Uterus (tissue), 4 donors: ENCODE measurements around the gene PBX1. TPM values are rescaled to one million over a fixed set of nuclear protein-coding genes. Genes with fewer than 3 reads are reported as not detected.

Experiments used
- DNase-seq, 2 donors: peaks; one replicate each; pipeline ENCODE4 v3.0.0-alpha.2; 2019 to 2020
- H3K27ac ChIP-seq, 2 donors: fragments of 200-600 bp; sonication (generic); 1 replicate in 1 of 2; 2 replicates in 1 of 2; pipeline ENCODE4 v1.5.1; 2016 to 2018
- H3K27me3 ChIP-seq, 2 donors: fragments of 200-600 bp; sonication (generic); one replicate each; pipeline ENCODE4 v1.5.1; 2018 to 2019; ENCODE audit warnings: control low read depth in 1 of 2
- H3K36me3 ChIP-seq, 2 donors: fragments of 200-600 bp; sonication (generic); one replicate each; pipeline ENCODE4 v1.5.1; 2019; ENCODE audit warnings: control low read depth in 1 of 2
- H3K4me1 ChIP-seq, 2 donors: fragments of 200-600 bp; sonication (generic); one replicate each; pipeline ENCODE4 v1.5.1; 2018 to 2019; ENCODE audit warnings: control low read depth in 1 of 2
- H3K4me3 ChIP-seq, 2 donors: fragments of 200-600 bp; sonication (generic); 1 replicate in 1 of 2; 2 replicates in 1 of 2; pipeline ENCODE4 v1.5.1; 2018 to 2019; ENCODE audit warnings: mild to moderate bottlenecking in 1 of 2
- H3K9me3 ChIP-seq, 2 donors: fragments of 200-600 bp; sonication (generic); one replicate each; pipeline ENCODE4 v1.5.1; 2019; ENCODE audit warnings: control low read depth in 1 of 2
- POLR2A ChIP-seq, 2 donors: fragments of 450-650 bp; IDR thresholded peaks; one replicate each; pipeline ENCODE4 v1.6.1; 2016; ENCODE audit warnings: antibody characterized with exemption in 2 of 2, mild to moderate bottlenecking in 1 of 2, moderate library complexity in 1 of 2
- intact Hi-C: fragments of 100-400 bp; cut with DNase I; formaldehyde crosslinking; loops from one replicate; pipeline ENCODE4 v1.15.1; 2023; ENCODE audit warnings: low total_unique reads
- total RNA-seq, 4 donors: library from RNA; depleted of rRNA in 3 of 4; stranded (reverse); fragments of >200 nt in 3 of 4; gene quantifications; one replicate each; pipeline versions ENCODE4 v1.1.0 to v1.2.4, GENCODE V29; 2014 to 2023
- TF ChIP-seq, protein P1 (sequence below), 4 experiments: fragments of 200-600 bp in 2 of 4; fragments of 450-650 bp in 2 of 4; sonication (generic) in 2 of 4; IDR thresholded peaks; one replicate each; pipeline ENCODE4 v1.5.1; 2016 to 2019; ENCODE audit warnings: antibody characterized with exemption in 4 of 4, mild to moderate bottlenecking in 2 of 4, moderate library complexity in 1 of 4
- donor health status: DM: yes; HTN: yes; CAD: no.

Gene PBX1
- total RNA-seq, 4 donors from 2014 or later: 122 to 831 (median 207) TPM

DNA sequence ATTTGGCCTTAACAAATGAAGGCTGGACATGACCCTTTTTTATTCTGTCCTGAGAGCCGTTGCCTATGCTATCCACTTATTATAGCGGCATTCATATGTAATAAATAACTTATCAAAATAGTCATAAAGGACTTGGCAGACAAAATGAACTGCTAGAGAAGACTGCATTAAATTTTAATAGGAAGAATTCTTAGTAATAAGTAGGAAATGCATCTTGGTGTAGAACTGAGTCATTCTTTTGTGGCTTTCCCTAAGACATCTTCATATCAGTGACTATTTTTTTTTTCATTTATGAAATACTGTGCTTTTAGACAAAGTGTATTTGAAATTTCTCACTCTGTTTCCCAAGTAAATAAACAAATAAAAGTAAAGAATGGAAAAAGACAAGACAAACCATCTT, 45.6 kb downstream of the PBX1 start:
- H3K36me3 ChIP-seq: no peaks in the 10 kb centered on the region
- no peak for TF ChIP-seq POLR2A (IDR thresholded peaks at IDR 0.05)
- TF ChIP-seq, protein P1, sequence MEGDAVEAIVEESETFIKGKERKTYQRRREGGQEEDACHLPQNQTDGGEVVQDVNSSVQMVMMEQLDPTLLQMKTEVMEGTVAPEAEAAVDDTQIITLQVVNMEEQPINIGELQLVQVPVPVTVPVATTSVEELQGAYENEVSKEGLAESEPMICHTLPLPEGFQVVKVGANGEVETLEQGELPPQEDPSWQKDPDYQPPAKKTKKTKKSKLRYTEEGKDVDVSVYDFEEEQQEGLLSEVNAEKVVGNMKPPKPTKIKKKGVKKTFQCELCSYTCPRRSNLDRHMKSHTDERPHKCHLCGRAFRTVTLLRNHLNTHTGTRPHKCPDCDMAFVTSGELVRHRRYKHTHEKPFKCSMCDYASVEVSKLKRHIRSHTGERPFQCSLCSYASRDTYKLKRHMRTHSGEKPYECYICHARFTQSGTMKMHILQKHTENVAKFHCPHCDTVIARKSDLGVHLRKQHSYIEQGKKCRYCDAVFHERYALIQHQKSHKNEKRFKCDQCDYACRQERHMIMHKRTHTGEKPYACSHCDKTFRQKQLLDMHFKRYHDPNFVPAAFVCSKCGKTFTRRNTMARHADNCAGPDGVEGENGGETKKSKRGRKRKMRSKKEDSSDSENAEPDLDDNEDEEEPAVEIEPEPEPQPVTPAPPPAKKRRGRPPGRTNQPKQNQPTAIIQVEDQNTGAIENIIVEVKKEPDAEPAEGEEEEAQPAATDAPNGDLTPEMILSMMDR (IDR thresholded peaks at IDR 0.05): no peak
- no peak for DNase-seq
- intact Hi-C loops: no loop called here
- no peak overlapping the region for H3K4me3 ChIP-seq
- peak overlapping the region; percentile 41 to 66 for H3K27ac ChIP-seq
- no peaks in the 10 kb centered on the region for H3K27me3 ChIP-seq
- peaks cover 29 to 34% of the 10 kb centered on the region in 2 donors for H3K4me1 ChIP-seq
- no peaks in the 10 kb centered on the region for H3K9me3 ChIP-seq

DNA sequence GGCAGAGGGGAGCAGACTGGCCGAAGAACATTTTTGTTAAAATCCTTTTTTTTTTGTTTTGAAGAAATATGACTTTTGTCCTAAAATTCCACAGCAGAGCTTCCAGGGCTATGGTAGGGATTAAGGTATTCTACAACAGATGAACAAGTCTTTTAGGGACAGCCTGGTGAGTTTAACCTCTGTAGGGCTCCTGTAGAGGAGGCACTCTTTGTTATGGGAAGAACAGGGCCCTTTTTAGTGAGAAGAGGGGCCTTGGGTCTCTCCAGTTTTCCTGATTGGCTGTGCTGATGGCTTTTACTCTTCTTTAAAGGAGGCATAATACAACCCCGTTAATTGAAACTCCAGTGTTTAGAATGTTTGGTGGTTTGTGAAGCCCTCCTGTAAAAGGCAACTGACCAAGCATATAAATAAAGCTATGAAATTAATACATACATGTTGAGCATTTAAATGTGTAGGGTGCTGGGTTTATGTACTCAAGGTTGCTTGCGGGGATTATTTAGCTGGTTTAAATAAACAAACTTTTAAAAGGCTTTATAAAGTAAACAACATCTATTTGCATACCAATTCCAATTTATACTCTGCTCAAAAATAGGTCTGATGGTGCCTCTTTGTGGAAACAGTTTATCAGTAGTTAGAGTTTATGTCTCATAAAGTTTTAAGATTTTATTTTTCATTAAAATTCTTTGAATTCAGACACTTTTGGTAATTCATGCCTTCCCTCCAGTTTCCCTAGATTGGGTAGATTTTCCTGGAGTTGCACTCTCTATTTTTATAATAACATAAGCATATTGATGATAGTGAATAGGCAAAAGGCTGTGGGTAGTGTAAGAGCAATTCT, 46.5 kb downstream of the PBX1 start:
- no peak overlapping the region for H3K4me3 ChIP-seq
- DNase-seq: no peak
- H3K27me3 ChIP-seq: no peaks in the 10 kb centered on the region
- intact Hi-C loops: no loop called here
- H3K4me1 ChIP-seq: peaks cover 29 to 34% of the 10 kb centered on the region in 2 donors
- TF ChIP-seq, protein P1 (IDR thresholded peaks at IDR 0.05): no peak
- TF ChIP-seq POLR2A (IDR thresholded peaks at IDR 0.05): no peak
- no peaks in the 10 kb centered on the region for H3K9me3 ChIP-seq
- peak overlapping the region; percentile 41 to 66 for H3K27ac ChIP-seq
- H3K36me3 ChIP-seq: no peaks in the 10 kb centered on the region

DNA sequence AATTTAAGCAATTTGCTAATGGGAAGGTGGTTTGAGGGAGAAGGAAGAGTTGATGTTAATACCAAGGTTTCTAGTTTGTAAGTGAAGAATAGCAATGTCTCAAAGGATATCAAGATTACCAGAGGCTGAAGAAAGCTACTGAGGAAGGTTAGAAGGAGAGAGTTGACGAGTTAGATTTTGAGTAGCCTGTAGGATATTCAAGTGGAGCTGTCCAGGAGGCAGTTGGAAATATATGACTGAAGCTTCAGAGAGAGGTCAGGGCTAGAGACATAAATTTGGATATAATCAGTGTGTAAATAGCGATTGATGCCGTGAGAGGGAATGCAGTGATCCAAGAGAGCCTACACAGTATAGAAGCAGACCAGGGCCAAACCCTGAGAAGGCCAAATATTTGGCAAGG, 48.4 kb downstream of the PBX1 start:
- Histone ChIP-seq H3K4me1 (peaks cover 30 to 34% of the 10 kb centered on the region in 2 donors), H3K27me3 (no peaks in the 10 kb centered on the region), H3K36me3 (no peaks in the 10 kb centered on the region), H3K9me3 (no peaks in the 10 kb centered on the region), H3K27ac (peak overlapping the region; percentile 75 to 83), H3K4me3 (no peak overlapping the region)
- no peak for DNase-seq
- intact Hi-C loops: no loop called here
- TF ChIP-seq POLR2A (IDR thresholded peaks at IDR 0.05): no peak
- TF ChIP-seq, protein P1 (IDR thresholded peaks at IDR 0.05): no peak

DNA sequence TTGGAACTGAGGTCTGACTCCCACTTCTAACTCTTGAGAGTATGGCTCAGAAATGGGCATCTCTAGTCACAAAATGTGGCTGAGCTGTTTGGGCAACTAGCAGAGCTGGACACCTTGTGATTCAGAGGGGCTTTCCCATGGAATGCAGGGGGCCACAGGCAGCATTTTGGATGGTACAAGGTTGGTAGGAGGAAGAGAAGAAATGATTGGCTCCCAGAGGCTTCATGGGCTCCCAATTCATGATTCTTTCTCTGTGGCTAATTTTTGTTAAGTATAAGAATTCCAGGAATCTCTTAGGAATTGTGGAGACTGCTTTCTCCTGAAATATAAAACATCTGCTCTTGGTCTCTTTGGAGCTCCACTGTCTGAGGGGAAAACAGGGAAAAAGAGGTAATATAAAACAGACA, 49.7 kb downstream of the PBX1 start:
- Histone ChIP-seq H3K9me3 (no peaks in the 10 kb centered on the region), H3K4me3 (no peak overlapping the region), H3K36me3 (no peaks in the 10 kb centered on the region), H3K27ac (peak overlapping the region; percentile 75 to 83), H3K4me1 (peaks cover 32 to 35% of the 10 kb centered on the region in 2 donors), H3K27me3 (no peaks in the 10 kb centered on the region)
- no peak for DNase-seq
- TF ChIP-seq POLR2A (IDR thresholded peaks at IDR 0.05): no peak
- TF ChIP-seq, protein P1 (IDR thresholded peaks at IDR 0.05): no peak
- intact Hi-C loops: no loop called here

DNA sequence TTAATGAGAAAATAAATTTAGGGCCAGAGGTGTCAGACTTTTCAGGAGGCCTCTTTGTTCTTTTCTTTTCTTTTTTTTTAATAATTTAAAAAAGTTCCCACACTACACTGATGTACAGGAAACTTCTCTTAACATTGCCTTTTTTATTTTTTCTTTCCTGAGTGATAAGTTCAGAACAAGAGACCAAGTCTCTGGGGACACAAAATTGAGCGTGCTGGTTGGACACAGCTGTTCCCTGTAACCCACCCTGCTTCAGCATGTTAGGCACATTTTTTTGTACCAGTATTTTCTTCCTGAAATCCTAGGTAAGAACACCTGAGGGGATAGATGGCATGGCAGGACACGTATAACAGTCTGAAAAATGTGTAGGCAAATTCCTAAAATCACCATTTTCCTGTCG, 50.1 kb downstream of the PBX1 start:
- Histone ChIP-seq H3K27ac (peak overlapping the region; percentile 75 to 83), H3K9me3 (no peaks in the 10 kb centered on the region), H3K27me3 (no peaks in the 10 kb centered on the region), H3K4me3 (no peak overlapping the region), H3K36me3 (no peaks in the 10 kb centered on the region), H3K4me1 (peaks cover 27 to 37% of the 10 kb centered on the region in 2 donors)
- no peak for DNase-seq
- no peak for TF ChIP-seq POLR2A (IDR thresholded peaks at IDR 0.05)
- TF ChIP-seq, protein P1 (IDR thresholded peaks at IDR 0.05): no peak
- intact Hi-C loops: no loop called here
